C4-2B (cell line): ENCODE results near the gene NDFIP1.

ENCODE experiments used
- CTCF ChIP-seq: fragments of 450-650 bp; conservative IDR thresholded peaks from 2 replicates; pipeline ENCODE4 v1.5.1; 2017; ENCODE audit warnings: mild to moderate bottlenecking
- ZFX ChIP-seq: fragments of 450-650 bp; IDR thresholded peaks from 2 replicates; pipeline ENCODE4 v1.6.1; 2017

- TF ChIP-seq CTCF = no peak
- TF ChIP-seq ZFX = no peak
Measured at GRCh38 chr5:142193114-142193428, 84.5 kb downstream of the NDFIP1 start.
